GM23338 (cell line): ENCODE results near the gene NAT14. TPM values are rescaled to one million over a fixed set of nuclear protein-coding genes. Genes with fewer than 3 reads are reported as not detected.
A peak's percentile ranks its signal among the peaks of the same experiment; 100 is the strongest.

ENCODE experiments used
- ATAC-seq: fragments of 200-7000 bp; cut with Tn5 transposase; 3 replicates; pipeline ENCODE4 v1.9.1; 2020
- DNase-seq: peaks from one replicate; pipeline ENCODE4 v3.0.0-alpha.2; 2015; ENCODE audit warnings: low spot score
- H2AFZ ChIP-seq: fragments of 200-600 bp; sonication (generic); 2 replicates; pipeline ENCODE4 v1.8.0; 2016; ENCODE audit warnings: antibody characterized with exemption, mild to moderate bottlenecking, moderate library complexity
- H3F3A ChIP-seq: fragments of 200-600 bp; sonication (generic); replicated peaks from 2 replicates; pipeline ENCODE4 v1.8.0; 2017; ENCODE audit warnings: antibody characterized with exemption, mixed run types, low read depth
- H3K27ac ChIP-seq: fragments of 200-600 bp; sonication (generic); 2 replicates; pipeline ENCODE4 v1.6.1; 2016; ENCODE audit warnings: low read depth
- H3K27me3 ChIP-seq: fragments of 200-600 bp; sonication (generic); 2 replicates; pipeline ENCODE4 v1.8.0; 2016; ENCODE audit warnings: mild to moderate bottlenecking, mixed run types, moderate library complexity; ENCODE audit not compliant: insufficient read depth
- H3K36me3 ChIP-seq: fragments of 200-600 bp; sonication (generic); 2 replicates; pipeline ENCODE4 v1.8.0; 2016; ENCODE audit warnings: mild to moderate bottlenecking; ENCODE audit not compliant: insufficient read depth
- H3K4me1 ChIP-seq: fragments of 200-600 bp; sonication (generic); 2 replicates; pipeline ENCODE4 v1.8.0; 2016; ENCODE audit warnings: mild to moderate bottlenecking, moderate library complexity; ENCODE audit not compliant: insufficient read depth
- H3K4me2 ChIP-seq: fragments of 200-600 bp; sonication (generic); 2 replicates; pipeline ENCODE4 v1.7.1; 2017; ENCODE audit warnings: mixed run types
- H3K4me3 ChIP-seq: fragments of 200-600 bp; sonication (generic); 2 replicates; pipeline ENCODE4 v1.6.1; 2016; ENCODE audit warnings: mixed run types
- H3K79me2 ChIP-seq: fragments of 200-600 bp; sonication (generic); replicated peaks from 2 replicates; pipeline ENCODE4 v1.8.0; 2017; ENCODE audit warnings: mild to moderate bottlenecking; ENCODE audit not compliant: insufficient read depth
- H3K9me2 ChIP-seq: fragments of 200-600 bp; sonication (generic); 2 replicates; pipeline ENCODE4 v1.8.0; 2017; ENCODE audit not compliant: insufficient read depth
- H4K20me1 ChIP-seq: fragments of 200-600 bp; sonication (generic); replicated peaks from 2 replicates; pipeline ENCODE4 v1.8.0; 2017; ENCODE audit warnings: mild to moderate bottlenecking; ENCODE audit not compliant: insufficient read depth
- H3K27ac Mint-ChIP-seq: 2 replicates; pipeline ENCODE4 v1.8.0; 2020; ENCODE audit warnings: inconsistent platforms, mild to moderate bottlenecking, moderate library complexity, mixed read lengths
- H3K27me3 Mint-ChIP-seq: 3 replicates; pipeline ENCODE4 v1.8.0; 2022; ENCODE audit warnings: low read depth, mild to moderate bottlenecking, moderate library complexity, mixed read lengths, inconsistent platforms; ENCODE audit not compliant: insufficient read depth, poor library complexity
- H3K36me3 Mint-ChIP-seq: 3 replicates; pipeline ENCODE4 v1.8.0; 2021; ENCODE audit warnings: low read depth, mild to moderate bottlenecking, inconsistent platforms, moderate library complexity, mixed read lengths
- H3K4me1 Mint-ChIP-seq: 3 replicates; pipeline ENCODE4 v1.8.0; 2020; ENCODE audit warnings: mild to moderate bottlenecking, inconsistent platforms, mixed read lengths
- H3K4me3 Mint-ChIP-seq: 3 replicates; pipeline ENCODE4 v1.8.0; 2021; ENCODE audit warnings: moderate library complexity, mild to moderate bottlenecking, inconsistent platforms, mixed read lengths
- H3K9me3 Mint-ChIP-seq: 3 replicates; pipeline ENCODE4 v1.8.0; 2020; ENCODE audit warnings: moderate library complexity, mild to moderate bottlenecking, inconsistent platforms, mixed read lengths
- ETS1 ChIP-seq: IDR thresholded peaks from 2 replicates; pipeline ENCODE4 v1.6.1; 2016; ENCODE audit warnings: antibody characterized with exemption
- EZH2 ChIP-seq: fragments of 200-600 bp; sonication (generic); IDR thresholded peaks from one replicate; pipeline ENCODE4 v1.8.0; 2017; ENCODE audit warnings: antibody characterized with exemption, mild to moderate bottlenecking, low read depth; ENCODE audit not compliant: unreplicated experiment
- EZH2phosphoT487 ChIP-seq: fragments of 200-600 bp; sonication (generic); IDR thresholded peaks from one replicate; pipeline ENCODE4 v1.8.1; 2018; ENCODE audit warnings: antibody characterized with exemption; ENCODE audit not compliant: unreplicated experiment
- JUNB ChIP-seq: IDR thresholded peaks from one replicate; pipeline ENCODE4 v1.6.1; 2016; ENCODE audit warnings: antibody characterized with exemption; ENCODE audit not compliant: unreplicated experiment
- POLR2AphosphoS5 ChIP-seq: IDR thresholded peaks from 2 replicates; pipeline ENCODE4 v1.6.1; 2016; ENCODE audit warnings: antibody characterized with exemption, low read depth
- REST ChIP-seq: IDR thresholded peaks from one replicate; pipeline ENCODE4 v1.6.1; 2018; ENCODE audit warnings: antibody characterized with exemption; ENCODE audit not compliant: unreplicated experiment
- STAT1 ChIP-seq: IDR thresholded peaks from one replicate; pipeline ENCODE4 v1.6.1; 2016; ENCODE audit warnings: antibody characterized with exemption; ENCODE audit not compliant: unreplicated experiment
- ZNF114 ChIP-seq: fragments of 250-450 bp; sonication (Bioruptor Pico); IDR thresholded peaks from 2 replicates; pipeline ENCODE4 v1.5.0; 2020; ENCODE audit warnings: mild to moderate bottlenecking, moderate library complexity
- polyA plus RNA-seq: library from polyadenylated mRNA; unstranded; fragments of >200 nt; fragmentation: Nextera tagmentation; extraction: Ambion mirVana; gene quantifications from 2 replicates; pipeline ENCODE4 v1.2.1, GENCODE V29; 2016
- total RNA-seq: library from RNA; depleted of rRNA; stranded (reverse); fragments of >200 nt; shearing (Covaris generic); gene quantifications from 2 replicates; pipeline ENCODE4 v1.2.3, GENCODE V29; 2014
- TF ChIP-seq, protein P1 (sequence below), 2 experiments: fragments of 200-600 bp in 1 of 2; sonication (generic) in 1 of 2; conservative IDR thresholded peaks; 2 replicates each; pipeline versions ENCODE4 v1.5.1 to v1.6.1; 2016 to 2017; ENCODE audit warnings: antibody characterized with exemption in 2 of 2, low read depth in 2 of 2, mild to moderate bottlenecking in 2 of 2, moderate library complexity in 1 of 2

The NAT14 gene
- total and polyA plus RNA-seq, 2 experiments from 2014 or later, result 27.8 to 39.6 TPM

DNA sequence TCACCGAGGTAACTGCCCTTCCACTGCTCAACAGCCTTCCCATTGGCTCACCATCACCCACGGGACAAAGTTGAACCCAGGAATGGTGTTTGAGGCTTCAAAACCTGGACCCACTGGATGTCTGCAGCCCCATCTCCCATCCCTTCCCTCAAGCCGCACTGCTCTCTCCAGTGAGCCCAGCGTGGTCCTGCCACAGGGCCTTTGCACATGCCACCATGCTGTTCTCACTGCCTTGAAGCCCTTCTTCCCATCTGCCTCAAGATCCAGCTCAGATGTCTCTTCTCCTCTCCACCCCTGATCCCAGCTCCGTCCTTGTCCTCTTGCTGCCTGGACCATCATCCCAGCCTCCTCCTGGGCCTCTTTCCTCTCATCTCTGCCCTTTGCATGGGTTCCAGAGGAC, 45.9 kb upstream of the NAT14 start (continued):
- no peak for TF ChIP-seq REST
- TF ChIP-seq, protein P1, sequence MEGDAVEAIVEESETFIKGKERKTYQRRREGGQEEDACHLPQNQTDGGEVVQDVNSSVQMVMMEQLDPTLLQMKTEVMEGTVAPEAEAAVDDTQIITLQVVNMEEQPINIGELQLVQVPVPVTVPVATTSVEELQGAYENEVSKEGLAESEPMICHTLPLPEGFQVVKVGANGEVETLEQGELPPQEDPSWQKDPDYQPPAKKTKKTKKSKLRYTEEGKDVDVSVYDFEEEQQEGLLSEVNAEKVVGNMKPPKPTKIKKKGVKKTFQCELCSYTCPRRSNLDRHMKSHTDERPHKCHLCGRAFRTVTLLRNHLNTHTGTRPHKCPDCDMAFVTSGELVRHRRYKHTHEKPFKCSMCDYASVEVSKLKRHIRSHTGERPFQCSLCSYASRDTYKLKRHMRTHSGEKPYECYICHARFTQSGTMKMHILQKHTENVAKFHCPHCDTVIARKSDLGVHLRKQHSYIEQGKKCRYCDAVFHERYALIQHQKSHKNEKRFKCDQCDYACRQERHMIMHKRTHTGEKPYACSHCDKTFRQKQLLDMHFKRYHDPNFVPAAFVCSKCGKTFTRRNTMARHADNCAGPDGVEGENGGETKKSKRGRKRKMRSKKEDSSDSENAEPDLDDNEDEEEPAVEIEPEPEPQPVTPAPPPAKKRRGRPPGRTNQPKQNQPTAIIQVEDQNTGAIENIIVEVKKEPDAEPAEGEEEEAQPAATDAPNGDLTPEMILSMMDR (conservative IDR thresholded peaks at IDR 0.05; ENCODE audit: low read depth in 2 of 2), result no peak
- no peak for TF ChIP-seq STAT1
- no peak for TF ChIP-seq POLR2AphosphoS5
- TF ChIP-seq EZH2, result no peak
- TF ChIP-seq ZNF114 (CRISPR knock-in tag), result no peak
- no peak for TF ChIP-seq EZH2phosphoT487

GRCh38 chr19:55440411-55441105, 44.4 kb upstream of the NAT14 start:
- peak overlapping the region; percentile 92 for H2AFZ ChIP-seq
- H3K27me3 Mint-ChIP-seq, result peaks cover 75% of the 10 kb centered on the region
- ATAC-seq, result peak; percentile 48

More at GRCh38 chr19:55440411-55441105, 44.4 kb upstream of the NAT14 start:
- H3K36me3 Mint-ChIP-seq, result no peaks in the 10 kb centered on the region; the same call in 2 of the 3 replicates
- H3K9me2 ChIP-seq, result no peaks in the 10 kb centered on the region
- H3K4me1 Mint-ChIP-seq, result peaks cover 25% of the 10 kb centered on the region
- peak overlapping the region; percentile 87 for H3K4me2 ChIP-seq
- no peaks in the 10 kb centered on the region; the same call in none of the 3 replicates for H3K9me3 Mint-ChIP-seq
- peaks cover 9% of the 10 kb centered on the region for H3F3A ChIP-seq
- H3K4me3 Mint-ChIP-seq, result peak overlapping the region; percentile 73
- peaks cover 74% of the 10 kb centered on the region for H3K27me3 ChIP-seq
- peak; percentile 89 for DNase-seq
- peak overlapping the region; percentile 67 for H3K4me3 ChIP-seq
- H3K4me1 ChIP-seq, result peaks cover 12% of the 10 kb centered on the region; the same call in 1 of the 2 replicates
- no peak overlapping the region for H3K27ac Mint-ChIP-seq
- no peaks in the 10 kb centered on the region for H4K20me1 ChIP-seq
- no peak overlapping the region for H3K27ac ChIP-seq
- TF ChIP-seq JUNB (no peak), POLR2AphosphoS5 (peak; percentile 38), STAT1 (no peak), ETS1 (no peak)
- no peaks in the 10 kb centered on the region for H3K79me2 ChIP-seq
- H3K36me3 ChIP-seq, result no peaks in the 10 kb centered on the region
